CD4-positive, alpha-beta T cell treated with Interleukin-10 for 1 hour (primary cell): ENCODE measurements around the gene TMEM181.
"Not testable (repeated sequence)": the region's sequence is repeated elsewhere in the genome, so short reads cannot be mapped to it uniquely, and the experiment has no call there.

Experiments
- DNase-seq: peaks from one replicate; pipeline ENCODE4 v3.0.0-alpha.2; 2020

TMEM181 gene

DNA sequence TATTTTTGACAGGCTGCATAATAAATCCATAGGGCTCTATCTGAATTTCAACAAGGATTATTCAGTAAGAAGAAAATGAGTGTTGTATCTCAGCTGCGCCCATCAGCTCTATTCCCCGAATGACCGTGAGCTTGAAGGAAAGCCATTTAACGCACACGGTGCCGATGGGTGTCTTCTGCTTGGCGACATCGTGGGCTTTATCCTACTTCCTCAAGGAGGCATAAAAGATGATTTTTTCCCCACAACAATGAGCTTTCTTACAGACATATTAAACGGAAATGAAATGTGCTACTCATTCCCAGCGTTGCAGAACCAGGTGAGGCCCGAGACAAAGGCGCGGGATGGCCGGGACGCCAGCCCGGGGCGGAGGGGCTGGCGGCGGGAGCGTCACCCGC lies 83.9 kb downstream of the TMEM181 start:
- peak; percentile 25 for DNase-seq

DNA sequence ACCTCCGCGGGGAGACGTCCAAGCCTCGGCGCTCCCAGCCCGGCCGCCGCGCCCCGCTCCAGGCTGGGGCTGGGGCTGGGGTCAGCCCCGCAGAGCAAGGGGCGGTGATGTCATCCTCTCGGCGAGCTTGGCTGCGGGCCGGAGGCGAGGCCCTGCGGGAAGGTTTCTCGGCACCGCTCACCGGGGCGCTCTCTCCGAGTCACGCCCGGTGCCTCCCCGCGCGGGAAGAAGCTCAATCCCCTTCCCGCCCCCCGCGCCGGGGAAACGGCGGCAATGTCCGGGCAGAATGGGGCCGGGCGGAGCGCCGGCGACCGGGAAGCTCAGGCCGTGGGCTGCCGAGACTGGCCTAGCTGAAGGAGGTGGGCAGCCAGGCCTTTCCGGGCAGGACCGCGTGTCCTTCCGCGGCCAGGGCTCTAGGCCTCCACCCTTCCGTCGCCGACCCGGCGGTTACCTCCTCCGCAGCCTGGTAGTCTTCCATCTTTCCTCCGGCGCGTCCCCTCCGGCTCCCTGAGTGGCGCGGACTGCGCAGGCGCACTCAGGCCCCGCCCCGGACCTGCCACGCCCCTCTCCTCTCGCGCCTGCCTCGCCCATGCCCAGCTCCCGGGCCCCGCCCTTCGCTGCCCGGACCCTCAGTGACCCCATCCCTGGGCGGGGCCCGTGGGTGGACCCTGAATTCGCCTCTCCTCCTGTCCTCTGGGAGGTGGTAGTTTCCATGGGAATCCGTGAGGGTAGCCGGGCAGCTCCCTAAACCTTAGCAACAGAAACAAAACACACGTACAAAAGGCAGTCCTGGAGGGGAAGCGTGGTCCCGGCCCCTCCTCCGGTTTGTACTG lies 84.6 kb downstream of the TMEM181 start, which contains the start of gene DYNLT1:
Gene DYNLT1 (minus strand): TSS at position 513 of the 833 bp plus-strand sequence. CDS start 35 bp downstream, at position 478.
- peak; percentile 90 for DNase-seq

DNA sequence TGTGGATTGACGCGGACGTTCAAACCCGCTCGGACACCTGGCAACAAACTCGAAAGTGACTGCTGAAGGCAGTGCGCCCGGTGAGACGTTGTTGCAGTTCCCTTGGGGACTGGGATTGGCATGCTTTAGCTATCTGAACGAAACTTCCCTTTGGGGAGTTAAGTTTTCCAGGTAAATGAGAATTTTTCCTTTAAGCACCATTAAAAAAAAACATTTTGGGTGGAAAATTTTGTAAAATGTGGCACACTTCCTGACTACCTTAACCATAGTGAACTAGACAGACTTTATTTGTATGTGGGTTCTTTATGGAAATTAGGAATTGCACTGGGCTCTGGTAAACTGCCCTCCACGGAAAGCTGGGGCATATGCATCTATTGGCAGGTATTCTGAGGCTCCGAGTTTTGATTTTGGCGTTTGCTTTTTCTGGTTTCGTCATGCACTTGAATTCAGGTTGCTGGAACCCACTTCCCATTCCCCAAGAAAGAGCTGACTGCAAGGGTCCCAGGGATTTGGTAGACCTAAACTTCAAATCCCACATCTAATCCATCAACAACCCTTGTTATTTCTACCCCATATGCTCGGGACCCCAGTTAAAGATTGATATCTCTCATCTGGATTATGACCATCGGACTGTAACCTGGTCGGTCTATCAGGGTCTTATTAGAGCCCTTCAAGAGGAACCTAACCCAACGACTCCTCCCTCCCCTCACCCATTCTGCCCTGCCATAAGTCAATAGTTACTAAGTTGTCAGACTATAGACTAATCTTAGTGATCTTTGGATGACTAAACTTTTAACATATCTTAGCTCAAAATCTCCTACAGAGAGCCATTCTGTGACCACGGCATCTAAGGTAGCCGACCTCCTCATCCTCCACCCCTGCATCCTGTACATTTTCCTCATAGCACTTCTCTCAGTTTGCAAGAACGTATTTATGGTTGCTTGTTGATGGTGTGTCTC lies 85.5 kb downstream of the TMEM181 start:
- no peak for DNase-seq

DNA sequence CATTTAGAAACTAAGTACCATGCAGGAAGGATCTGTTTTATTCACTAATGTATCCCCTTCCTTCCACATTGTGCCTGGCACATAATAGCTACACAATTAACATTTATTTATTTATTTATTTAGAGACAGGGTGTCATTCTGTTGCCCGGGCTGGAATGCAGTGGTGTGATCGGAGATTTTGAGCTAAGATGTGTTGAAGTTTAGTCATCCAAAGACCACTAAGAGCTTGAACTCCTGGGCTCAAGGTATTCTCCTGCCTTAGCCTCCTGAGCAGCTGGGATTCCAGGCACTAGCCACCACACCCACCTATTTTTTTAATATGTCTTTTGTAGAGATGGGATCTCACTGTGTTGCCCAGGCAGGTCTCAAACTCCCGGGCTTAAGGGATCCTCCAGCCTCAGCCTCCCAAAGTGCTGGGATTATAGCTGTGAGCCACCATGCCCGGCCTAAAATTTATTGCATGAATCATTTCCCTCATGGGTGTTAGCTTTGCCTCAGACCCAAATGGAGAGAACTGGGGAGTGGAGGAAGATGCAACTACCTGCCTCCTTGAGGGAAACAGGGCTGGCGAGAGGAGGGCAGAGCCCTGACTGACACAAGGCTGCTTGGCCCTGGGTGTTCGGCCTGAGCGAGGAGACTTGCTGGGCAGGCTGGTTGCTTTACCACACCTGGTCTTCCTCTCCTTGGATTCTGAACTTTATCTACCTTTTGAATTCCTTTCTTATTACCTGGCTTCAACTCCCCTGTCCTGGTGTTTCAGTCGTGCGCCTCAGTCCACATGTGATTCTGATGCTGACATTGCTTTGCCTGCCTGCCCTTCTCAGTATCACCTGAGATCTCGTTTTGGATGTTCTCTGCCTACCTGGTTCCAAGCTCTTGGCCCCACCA lies 86.4 kb downstream of the TMEM181 start:
- no peak for DNase-seq

DNA sequence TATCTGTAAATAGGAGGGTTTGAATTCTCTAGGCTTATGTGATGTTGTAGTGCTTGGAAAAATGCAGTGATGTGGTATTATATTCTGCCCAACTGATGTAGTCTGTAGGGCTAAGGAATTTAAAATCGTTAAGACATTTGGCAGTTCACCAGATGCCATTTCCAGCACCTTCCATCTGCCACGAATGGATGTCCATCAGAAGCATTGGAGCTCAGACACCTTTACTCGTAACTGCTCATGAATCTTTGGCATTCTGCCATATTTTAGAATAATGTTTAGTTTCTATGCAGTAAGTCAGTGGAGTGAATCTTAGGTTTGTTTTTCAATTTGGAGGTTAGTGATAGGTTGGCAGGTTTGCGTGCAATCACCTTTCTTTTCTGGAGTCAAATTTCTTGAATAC lies 87.6 kb downstream of the TMEM181 start:
- DNase-seq = no peak

DNA sequence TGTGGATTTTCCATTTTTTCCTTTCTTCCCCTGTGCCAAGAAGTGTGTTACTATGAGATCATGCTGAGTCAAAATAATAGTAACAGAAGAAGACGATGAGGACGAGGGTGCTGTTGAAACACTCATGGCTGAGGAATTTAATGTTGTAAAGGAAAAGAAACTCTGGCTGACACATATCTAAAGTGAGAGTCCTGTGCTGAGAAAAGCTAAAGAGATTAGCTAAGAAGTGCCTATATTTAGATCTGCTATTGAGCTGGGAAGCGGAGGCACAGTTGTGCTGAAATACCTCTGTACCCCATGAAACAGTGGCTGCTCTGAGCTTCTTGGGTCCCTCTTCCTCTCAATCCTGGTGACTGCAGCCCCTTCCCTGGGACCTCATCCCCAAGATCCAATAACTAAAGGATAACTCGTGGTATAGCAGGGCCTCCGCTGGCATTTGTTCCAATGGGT lies 88.8 kb downstream of the TMEM181 start:
- no peak for DNase-seq

DNA sequence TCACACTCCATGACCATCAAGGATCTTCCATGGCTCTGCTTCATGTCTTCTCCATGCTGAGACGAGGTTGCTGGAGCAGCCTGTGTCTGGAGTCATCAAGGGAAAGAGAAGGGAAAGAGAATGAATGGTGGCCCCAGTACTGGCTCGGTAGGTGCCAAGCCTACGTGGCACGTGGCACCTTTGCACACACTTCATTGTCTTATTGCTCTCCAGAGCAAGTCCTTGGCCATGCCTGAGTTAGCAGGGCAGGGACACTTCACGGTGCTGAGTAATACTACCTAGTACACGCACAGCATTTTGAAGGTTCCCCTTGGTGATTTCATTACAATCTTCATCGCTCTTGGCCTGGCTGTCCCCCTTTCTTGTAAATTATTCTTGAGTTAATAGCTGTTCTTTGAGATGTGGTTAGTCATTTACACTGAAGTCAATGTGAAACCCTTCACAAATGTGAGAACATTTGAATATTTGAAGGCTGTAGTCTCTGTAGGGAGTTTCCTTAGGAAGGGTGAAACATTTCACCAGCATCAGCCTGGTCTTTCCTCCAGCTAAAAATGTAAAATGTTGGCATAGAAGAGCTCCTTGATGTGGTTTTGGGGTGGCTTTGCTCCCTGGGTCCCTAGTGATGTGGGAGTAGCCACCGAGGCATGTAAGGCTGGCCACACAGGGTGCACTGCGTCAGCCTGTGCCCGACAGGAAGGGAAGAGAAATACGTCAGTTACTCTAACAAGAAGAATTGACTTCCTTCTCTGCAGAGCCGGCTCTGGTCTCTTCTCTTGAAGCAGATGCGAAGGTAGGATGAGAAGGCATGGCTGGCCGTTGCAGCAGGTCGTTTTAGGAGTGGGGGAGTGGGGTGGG lies 89.6 kb downstream of the TMEM181 start, which contains the start of gene SYTL3:
Gene SYTL3 (plus strand): TSS at position 766 of the 855 bp plus-strand sequence. CDS start 13,215 bp downstream, outside the sequence.
- peak; percentile 89 for DNase-seq

DNA sequence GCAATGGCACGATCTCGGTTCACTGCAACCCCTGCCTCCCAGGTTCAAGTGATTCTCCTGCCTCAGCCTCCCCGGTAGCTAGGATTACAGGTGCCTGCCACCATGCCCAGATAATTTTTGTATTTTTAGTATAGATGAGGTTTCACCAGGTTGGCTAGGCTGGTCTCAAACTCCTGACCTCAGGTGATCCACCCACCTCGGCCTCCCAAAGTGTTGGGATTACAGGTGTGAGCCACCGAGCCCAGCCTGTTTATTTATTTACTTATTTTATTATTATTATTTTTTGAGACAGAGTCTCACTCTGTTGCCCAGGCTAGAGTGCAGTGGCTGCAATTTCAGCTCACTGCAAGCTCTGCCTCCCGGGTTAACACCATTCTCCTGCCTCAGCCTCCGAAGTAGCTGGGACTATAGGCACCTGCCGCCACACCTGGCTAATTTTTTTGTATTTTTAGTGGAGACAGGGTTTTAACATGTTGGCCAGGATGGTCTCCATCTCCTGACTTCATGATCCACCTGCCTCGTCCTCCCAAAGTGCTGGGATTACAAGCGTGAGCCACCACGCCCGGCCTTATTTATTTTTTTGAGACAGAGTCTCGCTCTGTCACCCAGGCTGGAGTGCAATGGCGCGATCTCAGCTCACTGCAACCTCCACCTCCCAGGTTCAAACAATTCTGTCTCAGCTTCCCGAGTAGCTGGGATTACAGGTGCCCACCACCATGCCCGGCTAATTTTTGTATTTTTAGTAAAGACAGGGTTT lies 92.3 kb downstream of the TMEM181 start:
- DNase-seq = not testable (repeated sequence)

DNA sequence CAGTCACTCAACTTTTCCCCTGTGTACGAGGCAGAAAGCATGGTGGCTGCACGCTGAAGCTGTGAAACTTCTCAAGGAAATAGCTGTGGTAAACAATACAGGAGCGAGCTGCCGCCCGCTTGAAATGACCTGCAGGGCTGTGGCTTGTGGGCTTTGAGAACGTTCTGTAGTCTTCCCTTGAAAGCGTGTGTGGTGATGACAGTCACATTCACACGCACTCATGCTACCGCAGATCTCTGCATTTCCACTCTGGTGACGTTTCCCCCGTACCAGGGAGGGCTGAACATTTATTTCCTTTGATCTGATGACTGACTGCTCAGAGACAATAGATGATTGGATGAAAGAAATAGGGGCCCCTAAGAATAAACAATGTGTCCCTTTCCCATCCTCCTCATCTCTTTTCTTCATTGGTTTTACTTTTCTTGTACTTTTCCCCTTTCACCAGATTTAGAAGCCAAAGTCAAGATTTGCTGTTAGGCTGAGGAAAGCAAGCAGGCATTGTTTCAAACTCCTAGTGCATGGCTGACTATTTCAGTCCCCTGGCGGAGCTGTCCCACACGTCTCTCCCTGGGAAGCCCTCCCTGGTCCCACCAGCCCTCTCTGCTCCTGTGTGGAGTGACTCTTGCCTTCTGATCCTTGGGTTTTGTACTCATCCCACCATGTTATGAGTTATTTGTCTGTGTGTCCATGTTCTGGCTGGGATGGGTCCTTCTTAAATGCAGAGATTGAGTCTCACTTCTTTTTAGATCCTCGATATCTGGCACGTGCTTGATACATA lies 93.9 kb downstream of the TMEM181 start:
- peak; percentile 93 for DNase-seq

DNA sequence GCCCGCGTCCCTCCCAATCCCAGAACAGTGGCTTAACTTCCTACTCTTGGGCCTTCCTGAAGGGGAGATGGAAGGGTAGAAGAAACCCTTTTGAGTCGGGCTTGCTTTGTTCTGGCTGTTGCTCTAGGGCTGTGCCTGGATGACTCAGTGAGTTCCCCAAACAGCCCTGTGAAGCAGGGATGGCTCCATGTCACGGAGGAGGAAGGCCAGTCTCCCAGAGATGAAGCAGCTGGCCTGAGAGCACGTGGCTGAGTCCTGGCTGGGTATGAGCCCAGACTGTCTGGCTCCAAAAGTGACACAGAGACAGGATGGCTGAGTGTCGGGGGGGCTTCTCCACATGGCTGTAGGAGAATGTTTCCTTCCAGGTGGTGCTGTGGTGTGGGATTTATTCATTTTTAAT lies 94.6 kb downstream of the TMEM181 start:
- no peak for DNase-seq

DNA sequence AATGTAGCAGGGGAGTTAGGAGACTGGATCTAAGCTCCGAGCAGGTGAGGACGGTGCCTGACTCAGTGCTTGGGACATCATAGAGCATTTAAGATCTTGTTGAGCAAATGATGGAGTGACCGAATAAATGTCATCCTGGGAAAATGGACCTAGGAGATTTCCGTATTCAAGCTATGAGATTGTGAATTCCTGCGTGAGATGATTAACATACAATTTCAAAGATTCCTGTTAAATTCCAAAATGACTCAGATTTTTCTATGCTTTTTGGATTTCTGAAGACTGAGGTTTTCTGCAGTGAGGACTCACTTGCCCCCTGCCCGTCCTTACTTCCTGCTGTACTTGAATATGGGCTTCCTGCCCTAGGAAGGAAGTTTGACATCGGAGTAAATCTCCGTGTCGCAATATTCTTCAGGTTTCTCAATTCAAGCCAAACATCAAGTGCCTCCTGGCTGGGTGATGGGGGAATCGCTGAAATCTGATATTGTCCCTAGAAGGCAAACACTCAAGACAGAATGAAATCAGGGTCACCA lies 95.1 kb downstream of the TMEM181 start:
- DNase-seq = peak; percentile 26

DNA sequence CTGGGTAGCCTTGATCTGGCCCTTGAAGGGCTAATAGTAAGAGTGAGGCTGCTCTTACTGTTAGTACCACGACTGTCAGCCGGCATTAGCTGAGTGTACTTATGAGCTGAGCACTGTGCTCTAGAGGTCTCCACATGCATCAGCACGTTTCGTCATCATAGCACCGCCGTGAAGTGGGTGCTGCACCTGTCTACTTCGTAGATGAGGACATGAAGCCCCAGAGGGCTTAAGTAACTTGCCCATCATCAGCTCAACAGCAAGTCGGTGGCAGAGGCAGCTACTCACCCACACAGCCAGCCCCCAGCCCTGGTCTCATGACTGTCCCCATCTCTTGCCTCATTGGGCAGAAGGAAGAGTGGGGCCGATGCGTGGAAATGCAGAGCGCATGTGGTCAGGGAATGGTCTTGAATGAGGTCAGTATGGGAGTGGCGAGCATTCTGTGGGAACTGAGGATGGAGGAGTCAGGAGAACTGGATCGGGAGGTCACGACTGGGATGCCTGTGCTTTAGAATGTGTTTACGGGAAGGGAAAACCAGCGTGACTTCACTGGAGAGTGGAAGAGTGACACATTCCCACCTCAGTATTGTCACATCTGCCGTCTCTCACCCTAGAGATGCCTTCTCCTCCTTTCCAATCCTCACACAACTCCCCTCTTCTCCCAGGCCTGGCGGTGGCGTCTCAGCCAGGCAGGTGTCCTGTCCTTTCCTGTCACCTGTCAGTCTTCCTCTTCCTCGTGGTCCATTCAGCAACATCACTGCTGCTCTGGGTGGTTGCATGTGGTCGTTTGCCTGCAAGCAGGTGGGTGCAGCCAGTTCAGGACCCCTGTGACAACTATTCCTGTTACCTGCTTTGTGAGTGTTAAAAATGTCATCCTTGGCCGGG lies 95.9 kb downstream of the TMEM181 start:
- no peak for DNase-seq

DNA sequence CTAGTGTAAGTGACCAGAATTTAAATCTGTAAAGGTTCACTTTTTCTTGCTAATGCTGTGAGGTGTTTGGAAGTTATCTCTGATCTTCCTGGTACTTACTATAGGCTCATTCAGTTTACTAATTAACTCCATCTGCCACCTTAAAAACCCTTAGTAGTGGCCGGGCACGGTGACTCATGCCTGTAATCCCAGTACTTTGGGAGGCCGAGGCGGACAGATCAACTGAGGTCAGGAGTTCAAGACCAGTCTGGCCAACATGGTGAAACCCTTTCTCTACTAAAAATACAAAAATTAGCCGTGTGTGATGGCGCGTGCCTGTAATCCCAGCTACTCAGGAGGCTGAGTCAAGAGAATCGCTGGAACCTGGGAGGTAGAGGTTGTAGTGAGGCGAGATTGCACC lies 97.1 kb downstream of the TMEM181 start:
- DNase-seq = not testable (repeated sequence)

DNA sequence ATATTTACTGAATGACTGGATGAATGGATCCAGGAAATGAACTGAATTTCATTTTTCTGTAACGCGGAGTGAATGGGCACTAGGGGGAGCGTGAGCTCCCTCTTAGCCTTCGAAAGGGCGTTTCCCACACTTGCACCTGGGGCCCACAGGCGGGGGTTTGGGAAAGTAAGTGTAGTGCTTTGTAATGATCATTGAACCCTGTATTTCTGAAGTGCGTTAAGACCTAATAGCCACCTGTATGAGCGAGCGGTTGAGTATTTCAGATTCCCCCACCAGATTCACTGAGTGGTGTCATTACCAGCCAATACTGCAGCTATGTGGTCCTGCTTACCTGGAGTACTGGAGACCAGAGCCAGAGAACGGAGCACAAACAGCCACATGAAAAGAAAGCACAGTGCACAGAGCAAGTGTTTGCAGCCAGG lies 100.5 kb downstream of the TMEM181 start:
- DNase-seq = peak; percentile 64

DNA sequence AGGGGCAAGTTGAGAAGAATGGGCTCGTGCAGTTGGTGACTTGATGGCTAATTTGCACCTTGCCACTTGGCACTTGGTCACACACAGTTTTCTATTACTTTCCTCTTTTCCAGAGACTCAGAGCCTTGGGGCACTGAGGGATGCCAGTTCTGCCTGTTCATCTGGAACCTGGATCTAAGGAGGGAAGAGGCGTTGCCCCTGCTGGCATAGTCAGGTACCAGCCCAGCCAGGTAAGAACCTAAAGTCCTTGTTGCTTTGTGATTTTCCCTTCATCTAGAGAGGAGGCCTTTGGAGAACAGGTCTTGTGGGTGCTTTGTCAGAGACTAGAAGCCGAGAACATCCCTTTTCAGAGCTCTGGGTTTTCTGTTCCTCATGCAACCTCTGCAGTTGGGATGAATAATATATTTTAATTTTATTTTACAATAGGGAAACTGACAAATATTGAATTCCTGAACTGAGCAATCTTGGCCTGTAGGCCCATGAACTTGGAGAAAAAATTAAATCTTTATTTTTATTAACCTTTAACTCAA lies 101.3 kb downstream of the TMEM181 start:
- DNase-seq = no peak

DNA sequence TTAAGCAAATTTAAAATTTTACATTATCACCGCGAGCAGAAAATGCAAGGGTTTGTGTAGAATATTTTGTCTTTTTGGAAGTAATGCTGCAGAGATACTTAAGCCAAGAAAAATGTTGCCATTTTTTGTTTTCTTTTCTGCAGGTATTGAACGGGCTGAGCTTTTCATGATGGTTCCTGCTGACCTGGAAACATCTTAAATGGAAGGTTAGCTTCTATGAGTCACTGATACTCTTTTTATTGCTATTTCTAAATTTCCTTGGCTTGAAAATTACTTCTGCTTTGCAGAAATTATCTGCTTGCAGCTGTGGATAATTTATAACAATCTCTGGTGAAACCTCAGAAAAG lies 102.7 kb downstream of the TMEM181 start:
- DNase-seq = no peak

DNA sequence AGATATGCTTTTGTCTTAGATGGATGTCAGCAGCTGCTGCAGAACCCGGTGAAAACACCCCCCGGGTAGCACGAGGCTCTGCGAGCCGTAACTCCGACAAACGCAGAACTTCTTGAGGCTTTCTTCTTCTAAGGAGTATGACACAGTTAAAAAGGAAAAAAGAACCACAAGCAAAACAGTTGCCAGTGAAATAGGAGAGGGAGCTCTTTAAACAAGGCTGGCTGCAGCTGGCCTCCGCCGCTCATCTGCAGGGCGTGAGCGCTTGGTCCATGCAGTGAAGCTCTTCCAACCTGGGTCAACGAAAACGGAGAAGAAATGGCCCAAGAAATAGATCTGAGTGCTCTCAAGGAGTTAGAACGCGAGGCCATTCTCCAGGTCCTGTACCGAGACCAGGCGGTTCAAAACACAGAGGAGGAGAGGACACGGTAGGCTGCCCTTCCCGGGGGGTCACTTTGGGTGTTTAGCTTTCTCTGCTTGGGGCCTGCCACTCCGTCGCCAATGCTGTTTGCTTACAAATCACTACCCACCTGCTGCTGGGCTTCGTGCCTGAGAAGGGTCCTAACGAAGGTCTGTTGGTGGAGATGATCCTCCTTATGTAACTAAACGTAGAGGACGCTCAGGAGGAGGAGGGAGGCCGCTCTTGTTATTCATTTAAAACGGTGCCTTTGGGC lies 103.2 kb downstream of the TMEM181 start:
- DNase-seq = no peak
